ENCODE measurements around the gene CBLN2. TPM values are rescaled to one million over a fixed set of nuclear protein-coding genes. Genes with fewer than 3 reads are reported as not detected.

CBLN2 gene
- total RNA-seq (5.2 TPM), polyA plus RNA-seq (0.23 TPM)

DNA sequence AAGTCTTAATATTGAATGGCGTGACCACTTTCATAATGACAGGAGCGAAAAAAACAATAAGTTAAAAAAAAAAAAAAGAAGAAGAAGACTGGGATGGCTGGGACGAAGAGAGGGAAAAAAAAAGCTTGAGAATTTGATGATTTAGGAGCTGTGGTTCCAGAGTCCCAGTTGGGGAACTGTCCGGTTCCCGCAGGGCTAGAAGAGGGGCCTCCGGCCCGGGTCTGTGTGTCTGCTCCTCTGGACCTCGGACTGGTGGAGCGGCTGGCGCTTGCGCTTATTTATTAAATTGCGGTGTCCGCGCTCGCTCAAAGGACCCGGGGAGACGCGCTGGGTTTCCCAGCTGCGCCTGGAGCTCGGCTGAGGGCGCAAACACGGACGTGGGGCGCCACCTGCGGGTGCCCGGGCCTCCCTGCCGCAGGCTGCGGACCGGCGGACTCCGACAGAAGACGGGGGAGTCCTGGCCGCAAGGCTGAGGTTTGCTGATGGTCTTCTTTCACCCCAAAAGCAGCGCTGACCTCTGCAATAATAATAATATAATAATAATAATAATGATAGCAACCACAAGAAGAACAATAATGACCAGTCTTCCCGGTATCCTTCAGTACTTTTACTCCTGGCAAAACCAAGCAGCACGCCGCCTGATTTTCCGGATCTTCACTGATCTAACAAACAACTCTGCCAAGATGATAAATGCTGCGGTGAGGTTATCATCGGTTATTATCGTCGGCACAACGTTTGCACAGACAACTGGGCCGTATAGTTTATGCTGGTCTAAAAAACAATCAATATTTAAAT is at the start of gene CBLN2:
Gene CBLN2 (minus strand): TSS at position 251 of the 795 bp plus-strand sequence. CDS start 2,182 bp downstream, outside the sequence.
- Histone ChIP-seq H3K4me1 (ENCODE audit: insufficient read depth) (no peaks in the 10 kb centered on the region), H3K27ac (ENCODE audit: low read depth) (no peak within 1 kb of the TSS), H3K4me3 (ENCODE audit: low read depth, low read length) (peak within 1 kb of the TSS; percentile 32), H3K36me3 (ENCODE audit: insufficient read depth) (no peaks in the 10 kb centered on the region)
- peak; percentile 31 for DNase-seq (ENCODE audit: extremely low spot score)
- WGBS, result 2% methylated on average over 44 of the region's 44 CpGs

DNA sequence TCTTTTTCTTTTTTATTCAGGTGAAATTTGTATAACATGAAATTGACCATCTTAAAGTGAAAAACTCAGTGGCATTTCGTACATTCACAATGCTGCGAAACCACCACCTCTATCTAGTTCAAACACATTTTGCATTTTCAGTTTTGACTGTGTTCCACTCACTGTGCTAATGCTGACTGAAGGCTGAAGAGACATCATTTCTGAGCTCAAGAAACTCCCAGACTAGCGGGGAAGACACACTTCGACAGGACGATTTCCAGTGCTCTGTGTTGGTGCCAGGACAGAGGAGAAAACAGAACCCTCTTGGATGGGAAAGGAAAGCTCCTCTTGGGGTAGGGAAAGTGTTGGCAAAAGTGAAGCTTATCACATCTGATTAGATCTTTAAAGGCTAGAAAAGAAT is 44.2 kb upstream of the CBLN2 start:
- no peak for DNase-seq (ENCODE audit: extremely low spot score)
- Histone ChIP-seq H3K4me3 (ENCODE audit: low read depth, low read length) (no peak overlapping the region), H3K27ac (ENCODE audit: low read depth) (no peak overlapping the region), H3K4me1 (ENCODE audit: insufficient read depth) (no peaks in the 10 kb centered on the region), H3K36me3 (ENCODE audit: insufficient read depth) (no peaks in the 10 kb centered on the region)
- 67% methylated on average over 5 of the region's 5 CpGs for WGBS

DNA sequence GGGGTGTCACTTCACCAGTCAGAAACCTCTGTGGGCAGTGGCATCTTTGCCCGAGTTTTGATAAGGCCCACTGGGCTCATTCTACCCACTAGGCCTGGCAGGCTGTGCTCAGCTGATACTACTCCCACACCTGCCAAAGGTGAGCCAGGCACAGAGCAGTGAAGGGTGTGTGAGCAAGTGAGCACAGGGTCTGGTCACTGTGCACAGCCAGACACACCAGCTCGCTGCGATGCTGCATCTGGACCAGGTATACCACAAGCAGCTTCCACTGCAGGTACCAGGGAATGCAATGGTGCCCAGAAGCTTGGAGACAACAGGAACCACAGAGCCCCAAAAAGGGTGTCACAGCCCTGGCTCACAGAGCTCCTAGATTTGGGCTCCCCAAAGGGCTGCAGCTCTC is 40.6 kb upstream of the CBLN2 start:
- 92% methylated on average over 3 of the region's 3 CpGs for WGBS

DNA sequence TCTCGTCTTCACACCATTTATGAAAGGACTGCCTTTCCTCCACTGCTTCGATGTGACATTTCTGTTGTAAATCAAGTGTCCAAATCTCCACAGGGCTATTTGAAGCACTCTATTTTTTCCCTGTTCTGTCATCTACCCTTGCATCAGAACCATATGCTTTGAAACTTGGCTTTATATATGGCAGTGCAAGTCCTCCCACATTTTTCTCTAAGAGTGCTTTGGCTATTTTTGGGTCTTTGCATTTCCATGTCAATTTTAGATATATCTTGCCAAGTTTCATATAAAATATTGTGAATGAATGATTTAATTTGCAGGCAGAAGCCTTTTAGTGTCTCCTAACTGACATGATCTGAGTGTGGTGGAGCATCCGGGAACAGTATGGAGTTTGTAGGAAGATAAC is 37.8 kb upstream of the CBLN2 start:
- no peak overlapping the region for H3K27ac ChIP-seq (ENCODE audit: low read depth)
- no peaks in the 10 kb centered on the region for H3K36me3 ChIP-seq (ENCODE audit: insufficient read depth)
- no peak for DNase-seq (ENCODE audit: extremely low spot score)
- H3K4me3 ChIP-seq (ENCODE audit: low read depth, low read length), result no peak overlapping the region
- no peaks in the 10 kb centered on the region for H3K4me1 ChIP-seq (ENCODE audit: insufficient read depth)
- 72% methylated on average over 3 of the region's 3 CpGs for WGBS

More for the DNA sequence above, 40.6 kb upstream of the CBLN2 start:
- Histone ChIP-seq H3K36me3 (ENCODE audit: insufficient read depth) (no peaks in the 10 kb centered on the region), H3K4me3 (ENCODE audit: low read depth, low read length) (no peak overlapping the region), H3K27ac (ENCODE audit: low read depth) (no peak overlapping the region), H3K4me1 (ENCODE audit: insufficient read depth) (no peaks in the 10 kb centered on the region)
- DNase-seq (ENCODE audit: extremely low spot score), result no peak

DNA sequence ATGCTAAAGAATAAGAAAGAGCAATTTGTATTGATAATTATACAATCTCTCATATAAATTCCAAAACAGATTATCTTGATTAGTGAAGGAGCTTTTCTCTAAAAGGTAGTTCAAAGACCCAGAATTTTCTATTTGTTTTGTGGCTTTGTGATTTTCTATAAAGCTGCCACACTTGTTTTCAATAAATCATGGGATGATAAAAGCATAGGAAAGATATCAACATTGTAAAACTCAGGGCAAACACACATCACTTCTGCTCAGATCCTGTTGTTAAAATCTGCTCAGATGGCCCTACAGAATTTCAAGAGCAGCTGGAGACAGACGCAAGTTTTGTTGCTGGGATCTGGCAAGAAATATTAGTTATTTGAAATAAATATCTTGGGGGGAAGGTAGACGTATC is 28.8 kb upstream of the CBLN2 start:
- no peak overlapping the region for H3K27ac ChIP-seq (ENCODE audit: low read depth)
- no peak for DNase-seq (ENCODE audit: extremely low spot score)
- WGBS, result 14% methylated on average over 2 of the region's 2 CpGs

DNA sequence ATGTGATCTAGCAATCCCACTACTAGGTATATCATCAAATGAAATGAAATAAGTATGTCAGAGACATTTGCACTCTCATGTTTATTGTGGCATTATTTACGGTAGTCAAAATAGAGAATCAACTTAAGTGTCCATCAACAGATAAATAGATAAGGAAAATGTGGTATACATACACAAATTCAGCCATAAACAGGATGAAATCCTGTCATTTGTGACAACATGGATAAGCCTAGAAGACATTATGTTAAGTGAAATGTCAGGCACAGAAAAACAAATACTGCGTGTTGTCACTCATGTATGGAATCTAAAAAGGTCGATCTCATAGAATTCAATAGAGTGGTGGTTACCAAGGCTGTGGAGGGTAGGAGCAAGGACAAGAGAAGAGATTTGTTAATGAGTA is 22.1 kb upstream of the CBLN2 start:
- no peak overlapping the region for H3K27ac ChIP-seq (ENCODE audit: low read depth)
- no peak overlapping the region for H3K4me3 ChIP-seq (ENCODE audit: low read depth, low read length)
- DNase-seq (ENCODE audit: extremely low spot score), result no peak
- no peaks in the 10 kb centered on the region for H3K4me1 ChIP-seq (ENCODE audit: insufficient read depth)
- 91% methylated on average over 3 of the region's 3 CpGs for WGBS
- no peaks in the 10 kb centered on the region for H3K36me3 ChIP-seq (ENCODE audit: insufficient read depth)

More for the DNA sequence above, 28.8 kb upstream of the CBLN2 start:
- Histone ChIP-seq H3K4me1 (ENCODE audit: insufficient read depth) (no peaks in the 10 kb centered on the region), H3K36me3 (ENCODE audit: insufficient read depth) (no peaks in the 10 kb centered on the region), H3K4me3 (ENCODE audit: low read depth, low read length) (no peak overlapping the region)

DNA sequence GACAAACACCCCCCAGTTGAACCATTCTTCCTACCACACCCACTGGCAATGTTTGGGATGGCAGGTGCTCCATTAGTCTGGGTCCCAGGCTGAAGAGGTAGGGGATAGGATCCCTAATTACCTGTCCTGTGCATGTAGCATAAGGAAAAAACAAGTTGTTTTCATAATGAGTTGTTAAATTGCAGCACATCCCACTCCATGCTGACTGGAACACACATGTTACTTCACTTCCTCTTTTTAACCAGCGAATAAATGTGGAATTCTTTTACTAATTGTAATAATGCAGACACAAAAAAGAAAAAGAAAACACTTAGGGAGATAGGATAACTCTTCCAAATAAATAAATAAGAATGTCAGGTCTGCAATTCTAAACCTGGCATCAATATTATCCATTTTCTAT is 11.8 kb upstream of the CBLN2 start:
- Histone ChIP-seq H3K36me3 (ENCODE audit: insufficient read depth) (no peaks in the 10 kb centered on the region), H3K4me3 (ENCODE audit: low read depth, low read length) (no peak overlapping the region), H3K4me1 (ENCODE audit: insufficient read depth) (no peaks in the 10 kb centered on the region), H3K27ac (ENCODE audit: low read depth) (no peak overlapping the region)
- 63% methylated on average over 1 of the region's 1 CpG for WGBS
- DNase-seq (ENCODE audit: extremely low spot score), result no peak

DNA sequence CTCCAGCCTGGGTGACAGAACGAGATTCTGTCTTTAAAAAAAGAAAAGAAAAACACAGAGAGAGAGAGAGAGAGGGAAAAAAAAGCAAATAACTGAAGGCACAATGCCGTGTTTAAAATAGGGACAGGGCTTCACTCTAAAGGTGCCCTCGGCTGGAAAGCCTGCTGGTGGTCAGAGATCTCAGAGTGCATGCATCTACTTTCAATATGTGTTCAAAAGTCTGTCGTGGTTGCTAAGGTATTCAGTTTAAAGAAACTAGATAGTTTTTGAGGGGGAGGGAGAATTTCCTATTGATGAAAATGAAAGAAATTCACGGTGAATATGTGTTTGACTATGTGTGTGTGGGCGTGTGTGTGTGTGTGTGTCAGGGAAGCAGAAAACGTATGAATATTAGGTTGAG is 11.0 kb upstream of the CBLN2 start:
- 68% methylated on average over 7 of the region's 7 CpGs for WGBS
- Histone ChIP-seq H3K4me3 (ENCODE audit: low read depth, low read length) (no peak overlapping the region), H3K36me3 (ENCODE audit: insufficient read depth) (no peaks in the 10 kb centered on the region), H3K4me1 (ENCODE audit: insufficient read depth) (no peaks in the 10 kb centered on the region), H3K27ac (ENCODE audit: low read depth) (no peak overlapping the region)
- DNase-seq (ENCODE audit: extremely low spot score), result no peak

DNA sequence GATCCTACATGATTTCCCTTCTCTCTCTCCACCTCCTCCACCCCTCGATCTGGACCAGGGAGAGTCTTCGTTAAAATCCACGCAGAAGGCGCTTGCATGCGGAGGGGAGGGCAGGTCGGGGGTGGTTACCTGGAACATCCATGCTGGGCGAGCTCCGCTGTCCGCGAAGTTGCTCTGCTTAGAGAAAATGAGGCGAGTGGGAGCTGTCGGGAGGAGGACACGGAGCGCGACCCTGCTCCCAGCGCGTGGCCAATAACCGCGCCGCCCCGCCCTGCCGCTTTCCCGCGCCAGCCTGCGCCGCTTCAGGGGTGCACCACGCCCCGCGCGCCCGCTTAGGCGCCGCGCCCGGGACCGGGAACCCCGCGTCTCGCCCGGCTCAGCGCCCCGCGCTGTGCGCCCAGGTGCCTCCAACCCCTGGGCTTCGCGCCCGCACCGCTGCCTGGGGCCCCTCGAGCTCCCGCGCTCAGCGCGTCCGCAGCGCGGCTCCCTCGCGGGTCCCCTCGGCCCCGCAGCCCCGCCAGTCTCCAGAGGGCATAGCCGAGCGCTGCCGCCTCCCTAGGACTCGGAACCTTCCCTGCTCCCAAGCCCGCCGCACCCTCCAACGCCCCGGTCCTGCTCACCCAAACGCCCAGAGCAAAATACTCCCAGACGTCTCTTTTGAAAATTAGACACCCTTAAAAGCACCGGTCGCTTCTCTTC is 636 bp downstream of the CBLN2 start:
- no peak for DNase-seq (ENCODE audit: extremely low spot score)
- Histone ChIP-seq H3K4me1 (ENCODE audit: insufficient read depth) (no peaks in the 10 kb centered on the region), H3K36me3 (ENCODE audit: insufficient read depth) (no peaks in the 10 kb centered on the region), H3K27ac (ENCODE audit: low read depth) (no peak overlapping the region), H3K4me3 (ENCODE audit: low read depth, low read length) (peak overlapping the region; percentile 32)
- under 1% methylated on average over 73 of the region's 73 CpGs for WGBS

DNA sequence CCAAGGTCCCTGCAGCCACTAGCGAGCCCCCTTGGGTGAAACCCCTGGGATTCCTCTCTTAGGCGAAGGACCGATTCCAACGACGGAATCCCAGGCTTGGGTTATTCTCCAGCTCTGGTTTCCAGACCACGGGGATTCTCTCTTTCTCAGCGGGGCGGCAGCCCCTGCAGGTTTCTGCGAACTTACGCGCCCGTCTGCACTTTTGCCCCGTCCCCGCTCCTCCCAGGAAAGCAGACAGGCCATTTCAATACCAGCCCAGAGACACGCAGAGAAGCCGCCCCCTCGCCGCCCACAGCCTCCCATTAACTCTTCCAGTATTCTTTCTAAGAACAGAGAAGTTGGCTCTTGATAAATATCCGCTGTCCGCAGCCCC is 1.2 kb downstream of the CBLN2 start:
- Histone ChIP-seq H3K4me1 (ENCODE audit: insufficient read depth) (no peaks in the 10 kb centered on the region), H3K36me3 (ENCODE audit: insufficient read depth) (no peaks in the 10 kb centered on the region), H3K4me3 (ENCODE audit: low read depth, low read length) (peak overlapping the region; percentile 32), H3K27ac (ENCODE audit: low read depth) (no peak overlapping the region)
- DNase-seq (ENCODE audit: extremely low spot score), result no peak
- 2% methylated on average over 20 of the region's 20 CpGs for WGBS

DNA sequence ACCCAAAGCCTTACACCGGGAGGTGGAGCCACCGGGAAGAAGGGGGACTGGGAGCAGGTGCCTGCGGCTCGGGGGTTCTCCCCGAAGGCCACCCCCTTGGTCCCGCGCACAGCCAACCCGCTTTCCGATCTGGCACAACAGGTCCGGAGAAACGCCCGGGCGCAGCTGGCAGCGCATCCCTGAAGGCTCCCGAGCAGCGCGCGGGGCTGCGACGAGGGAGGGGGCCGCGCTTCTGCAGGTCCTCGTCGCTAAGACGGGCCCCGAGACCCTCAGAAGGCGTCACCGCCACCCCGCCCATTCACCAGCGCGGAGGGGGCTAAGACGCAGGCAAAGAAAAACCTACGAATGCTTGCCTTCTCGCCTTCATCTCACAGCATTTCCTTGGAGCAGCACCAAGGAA is 1.8 kb downstream of the CBLN2 start:
- H3K36me3 ChIP-seq (ENCODE audit: insufficient read depth), result no peaks in the 10 kb centered on the region
- H3K27ac ChIP-seq (ENCODE audit: low read depth), result no peak overlapping the region
- H3K4me3 ChIP-seq (ENCODE audit: low read depth, low read length), result peak overlapping the region; percentile 32
- H3K4me1 ChIP-seq (ENCODE audit: insufficient read depth), result no peaks in the 10 kb centered on the region
- under 1% methylated on average over 34 of the region's 34 CpGs for WGBS
- DNase-seq (ENCODE audit: extremely low spot score), result no peak

DNA sequence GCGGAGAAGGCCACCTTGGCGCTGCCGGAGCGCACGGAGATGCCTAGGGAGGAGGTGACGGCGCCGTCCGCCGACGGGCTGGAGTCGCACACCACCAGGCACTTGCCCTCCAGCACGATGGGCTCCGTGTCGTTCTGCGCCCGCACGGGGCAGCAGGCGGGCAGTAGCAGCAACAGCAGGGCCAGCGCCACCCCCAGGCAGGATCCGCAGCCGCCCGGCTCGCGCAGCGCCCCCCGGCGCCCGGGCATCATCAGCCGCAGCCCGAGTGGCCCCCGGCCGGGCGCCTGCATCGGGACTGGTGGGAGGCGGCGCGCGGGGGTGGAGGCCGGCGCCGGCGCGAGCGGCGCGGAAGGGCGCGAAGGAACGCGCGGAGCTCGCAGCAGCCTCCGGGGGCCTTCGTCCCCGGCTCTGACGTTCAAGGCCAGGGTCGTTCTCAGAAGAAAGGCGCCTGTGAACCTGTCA is 2.2 kb downstream of the CBLN2 start:
- H3K27ac ChIP-seq (ENCODE audit: low read depth), result no peak overlapping the region
- H3K36me3 ChIP-seq (ENCODE audit: insufficient read depth), result no peaks in the 10 kb centered on the region
- H3K4me1 ChIP-seq (ENCODE audit: insufficient read depth), result no peaks in the 10 kb centered on the region
- peak overlapping the region; percentile 32 for H3K4me3 ChIP-seq (ENCODE audit: low read depth, low read length)
- 1% methylated on average over 59 of the region's 59 CpGs for WGBS
- DNase-seq (ENCODE audit: extremely low spot score), result no peak

DNA sequence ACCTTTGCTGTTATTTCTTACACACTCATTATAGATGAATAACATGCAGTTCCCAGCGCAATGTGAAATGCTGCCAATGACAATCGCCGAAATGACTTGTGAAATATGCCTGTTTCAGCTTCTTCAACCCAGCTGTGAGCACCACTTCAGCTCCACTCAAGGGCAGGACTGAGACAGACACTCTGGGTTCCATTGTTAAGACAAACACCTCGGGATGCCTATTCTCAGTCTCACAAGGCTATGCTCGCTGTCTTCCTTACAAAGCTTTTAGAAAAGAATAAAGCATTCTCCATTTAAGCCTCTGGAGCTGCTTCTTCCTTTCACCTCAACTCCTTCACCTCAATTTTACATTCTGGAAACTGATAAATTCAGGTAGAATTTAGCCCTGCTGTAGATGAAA is 4.2 kb downstream of the CBLN2 start:
- H3K4me3 ChIP-seq (ENCODE audit: low read depth, low read length), result no peak overlapping the region
- H3K4me1 ChIP-seq (ENCODE audit: insufficient read depth), result no peaks in the 10 kb centered on the region
- DNase-seq (ENCODE audit: extremely low spot score), result no peak
- H3K27ac ChIP-seq (ENCODE audit: low read depth), result no peak overlapping the region
- 74% methylated on average over 5 of the region's 5 CpGs for WGBS
- no peaks in the 10 kb centered on the region for H3K36me3 ChIP-seq (ENCODE audit: insufficient read depth)

DNA sequence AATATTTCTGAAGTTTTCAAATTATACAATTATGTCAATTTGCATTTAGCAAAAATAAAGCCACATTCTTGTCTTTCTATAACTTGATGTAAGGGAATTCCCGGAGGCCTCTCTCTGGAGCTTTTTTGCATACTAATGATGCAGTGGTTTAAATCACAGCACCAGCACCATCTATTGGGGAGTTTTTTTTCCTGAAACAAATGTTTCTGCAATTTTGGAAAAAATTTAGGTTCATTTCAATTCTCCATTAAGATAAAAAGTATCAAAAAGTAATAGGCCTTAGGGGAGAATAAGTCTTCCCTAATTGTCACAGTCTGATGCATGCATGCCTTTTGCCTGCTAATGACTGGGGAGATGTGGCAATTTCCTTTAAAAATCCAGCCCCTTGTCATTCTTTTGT is 13.5 kb downstream of the CBLN2 start:
- WGBS, result 42% methylated on average over 1 of the region's 1 CpG
- H3K4me3 ChIP-seq (ENCODE audit: low read depth, low read length), result no peak overlapping the region
- no peak overlapping the region for H3K27ac ChIP-seq (ENCODE audit: low read depth)
- no peak for DNase-seq (ENCODE audit: extremely low spot score)
- H3K36me3 ChIP-seq (ENCODE audit: insufficient read depth), result no peaks in the 10 kb centered on the region
- H3K4me1 ChIP-seq (ENCODE audit: insufficient read depth), result no peaks in the 10 kb centered on the region
